K562 (cell line): ENCODE measurements around the gene COMMD9.

Experiments used
- BACH1 ChIP-seq: fragments of 200-800 bp; sonication (Bioruptor generic); IDR thresholded peaks from 2 replicates; pipeline ENCODE4 v1.6.1; 2016; ENCODE audit warnings: missing genetic modification characterization, missing compliant biosample characterization
- MAFK ChIP-seq: IDR thresholded peaks from 2 replicates; pipeline ENCODE4 v1.6.1; 2011; ENCODE audit warnings: low read length, improper control_type of control experiment
- NCOR1 ChIP-seq: fragments of 450-650 bp; IDR thresholded peaks from 2 replicates; pipeline ENCODE4 v1.6.1; 2016; ENCODE audit warnings: mild to moderate bottlenecking, moderate library complexity
- POLR2A ChIP-seq: fragments of 450-650 bp; conservative IDR thresholded peaks from 2 replicates; pipeline ENCODE4 v1.6.1; 2016
- TF ChIP-seq, protein P1 (sequence below), 3 experiments: IDR thresholded peaks in 2 of 3; conservative IDR thresholded peaks in 1 of 3; 2 replicates each; pipeline ENCODE4 v1.5.1; 2011 to 2012; ENCODE audit warnings: low read length in 3 of 3, mild to moderate bottlenecking in 3 of 3, control low read depth in 2 of 3, improper control_type of control experiment in 1 of 3, inconsistent platforms in 1 of 3, low read depth in 1 of 3, mixed read lengths in 1 of 3, moderate library complexity in 1 of 3; ENCODE audit not compliant: insufficient read depth in 2 of 3
- TF ChIP-seq, protein P2 (sequence below): fragments of 250-450 bp; sonication (Bioruptor Pico); IDR thresholded peaks from 2 replicates; pipeline ENCODE4 v1.8.0; 2022; ENCODE audit warnings: moderate library complexity, mild to moderate bottlenecking, inconsistent platforms
- TF ChIP-seq, protein P3 (sequence below): fragments of 450-650 bp; IDR thresholded peaks from 2 replicates; pipeline ENCODE4 v1.6.1; 2016; ENCODE audit warnings: low read depth
- TF ChIP-seq, protein P4 (sequence below), 2 experiments: IDR thresholded peaks; 2 replicates each; pipeline ENCODE4 v1.6.1; 2012; ENCODE audit warnings: improper control_type of control experiment in 2 of 2, low read depth in 2 of 2, low read length in 2 of 2, borderline replicate concordance in 1 of 2

DNA sequence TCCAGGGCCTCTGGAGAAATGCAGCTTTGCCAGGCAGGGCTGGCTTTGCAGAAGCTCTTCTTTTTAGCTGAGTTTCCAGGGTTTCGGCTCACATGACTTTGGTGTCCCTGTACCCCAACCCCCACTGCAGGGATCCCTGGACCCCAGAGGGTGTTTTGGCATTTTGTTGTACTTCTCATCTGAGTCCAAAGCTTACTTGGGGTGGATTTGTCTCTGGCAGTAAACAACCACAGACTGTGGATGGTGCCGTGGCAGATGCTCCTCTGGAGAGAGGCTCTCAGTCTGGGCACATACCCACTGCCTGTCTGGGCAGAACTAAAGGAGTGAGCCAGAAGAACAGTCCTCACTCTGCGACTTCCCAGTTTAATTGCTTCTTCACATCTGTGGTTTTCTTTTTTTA is 49.6 kb downstream of the COMMD9 start:
- TF ChIP-seq, protein P1, sequence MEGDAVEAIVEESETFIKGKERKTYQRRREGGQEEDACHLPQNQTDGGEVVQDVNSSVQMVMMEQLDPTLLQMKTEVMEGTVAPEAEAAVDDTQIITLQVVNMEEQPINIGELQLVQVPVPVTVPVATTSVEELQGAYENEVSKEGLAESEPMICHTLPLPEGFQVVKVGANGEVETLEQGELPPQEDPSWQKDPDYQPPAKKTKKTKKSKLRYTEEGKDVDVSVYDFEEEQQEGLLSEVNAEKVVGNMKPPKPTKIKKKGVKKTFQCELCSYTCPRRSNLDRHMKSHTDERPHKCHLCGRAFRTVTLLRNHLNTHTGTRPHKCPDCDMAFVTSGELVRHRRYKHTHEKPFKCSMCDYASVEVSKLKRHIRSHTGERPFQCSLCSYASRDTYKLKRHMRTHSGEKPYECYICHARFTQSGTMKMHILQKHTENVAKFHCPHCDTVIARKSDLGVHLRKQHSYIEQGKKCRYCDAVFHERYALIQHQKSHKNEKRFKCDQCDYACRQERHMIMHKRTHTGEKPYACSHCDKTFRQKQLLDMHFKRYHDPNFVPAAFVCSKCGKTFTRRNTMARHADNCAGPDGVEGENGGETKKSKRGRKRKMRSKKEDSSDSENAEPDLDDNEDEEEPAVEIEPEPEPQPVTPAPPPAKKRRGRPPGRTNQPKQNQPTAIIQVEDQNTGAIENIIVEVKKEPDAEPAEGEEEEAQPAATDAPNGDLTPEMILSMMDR (IDR thresholded peaks at IDR 0.05 in 2 of 3, conservative IDR thresholded peaks at IDR 0.05 in 1 of 3; ENCODE audit: insufficient read depth in 2 of 3, low read depth in 1 of 3, low read length in 3 of 3), result no peak
- TF ChIP-seq, protein P2, sequence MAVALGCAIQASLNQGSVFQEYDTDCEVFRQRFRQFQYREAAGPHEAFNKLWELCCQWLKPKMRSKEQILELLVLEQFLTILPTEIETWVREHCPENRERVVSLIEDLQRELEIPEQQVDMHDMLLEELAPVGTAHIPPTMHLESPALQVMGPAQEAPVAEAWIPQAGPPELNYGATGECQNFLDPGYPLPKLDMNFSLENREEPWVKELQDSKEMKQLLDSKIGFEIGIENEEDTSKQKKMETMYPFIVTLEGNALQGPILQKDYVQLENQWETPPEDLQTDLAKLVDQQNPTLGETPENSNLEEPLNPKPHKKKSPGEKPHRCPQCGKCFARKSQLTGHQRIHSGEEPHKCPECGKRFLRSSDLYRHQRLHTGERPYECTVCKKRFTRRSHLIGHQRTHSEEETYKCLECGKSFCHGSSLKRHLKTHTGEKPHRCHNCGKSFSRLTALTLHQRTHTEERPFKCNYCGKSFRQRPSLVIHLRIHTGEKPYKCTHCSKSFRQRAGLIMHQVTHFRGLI (CRISPR knock-in tag), result no peak
- no peak for TF ChIP-seq MAFK
- no peak for TF ChIP-seq BACH1 (tag)
- TF ChIP-seq POLR2A, result no peak
- TF ChIP-seq, protein P3, sequence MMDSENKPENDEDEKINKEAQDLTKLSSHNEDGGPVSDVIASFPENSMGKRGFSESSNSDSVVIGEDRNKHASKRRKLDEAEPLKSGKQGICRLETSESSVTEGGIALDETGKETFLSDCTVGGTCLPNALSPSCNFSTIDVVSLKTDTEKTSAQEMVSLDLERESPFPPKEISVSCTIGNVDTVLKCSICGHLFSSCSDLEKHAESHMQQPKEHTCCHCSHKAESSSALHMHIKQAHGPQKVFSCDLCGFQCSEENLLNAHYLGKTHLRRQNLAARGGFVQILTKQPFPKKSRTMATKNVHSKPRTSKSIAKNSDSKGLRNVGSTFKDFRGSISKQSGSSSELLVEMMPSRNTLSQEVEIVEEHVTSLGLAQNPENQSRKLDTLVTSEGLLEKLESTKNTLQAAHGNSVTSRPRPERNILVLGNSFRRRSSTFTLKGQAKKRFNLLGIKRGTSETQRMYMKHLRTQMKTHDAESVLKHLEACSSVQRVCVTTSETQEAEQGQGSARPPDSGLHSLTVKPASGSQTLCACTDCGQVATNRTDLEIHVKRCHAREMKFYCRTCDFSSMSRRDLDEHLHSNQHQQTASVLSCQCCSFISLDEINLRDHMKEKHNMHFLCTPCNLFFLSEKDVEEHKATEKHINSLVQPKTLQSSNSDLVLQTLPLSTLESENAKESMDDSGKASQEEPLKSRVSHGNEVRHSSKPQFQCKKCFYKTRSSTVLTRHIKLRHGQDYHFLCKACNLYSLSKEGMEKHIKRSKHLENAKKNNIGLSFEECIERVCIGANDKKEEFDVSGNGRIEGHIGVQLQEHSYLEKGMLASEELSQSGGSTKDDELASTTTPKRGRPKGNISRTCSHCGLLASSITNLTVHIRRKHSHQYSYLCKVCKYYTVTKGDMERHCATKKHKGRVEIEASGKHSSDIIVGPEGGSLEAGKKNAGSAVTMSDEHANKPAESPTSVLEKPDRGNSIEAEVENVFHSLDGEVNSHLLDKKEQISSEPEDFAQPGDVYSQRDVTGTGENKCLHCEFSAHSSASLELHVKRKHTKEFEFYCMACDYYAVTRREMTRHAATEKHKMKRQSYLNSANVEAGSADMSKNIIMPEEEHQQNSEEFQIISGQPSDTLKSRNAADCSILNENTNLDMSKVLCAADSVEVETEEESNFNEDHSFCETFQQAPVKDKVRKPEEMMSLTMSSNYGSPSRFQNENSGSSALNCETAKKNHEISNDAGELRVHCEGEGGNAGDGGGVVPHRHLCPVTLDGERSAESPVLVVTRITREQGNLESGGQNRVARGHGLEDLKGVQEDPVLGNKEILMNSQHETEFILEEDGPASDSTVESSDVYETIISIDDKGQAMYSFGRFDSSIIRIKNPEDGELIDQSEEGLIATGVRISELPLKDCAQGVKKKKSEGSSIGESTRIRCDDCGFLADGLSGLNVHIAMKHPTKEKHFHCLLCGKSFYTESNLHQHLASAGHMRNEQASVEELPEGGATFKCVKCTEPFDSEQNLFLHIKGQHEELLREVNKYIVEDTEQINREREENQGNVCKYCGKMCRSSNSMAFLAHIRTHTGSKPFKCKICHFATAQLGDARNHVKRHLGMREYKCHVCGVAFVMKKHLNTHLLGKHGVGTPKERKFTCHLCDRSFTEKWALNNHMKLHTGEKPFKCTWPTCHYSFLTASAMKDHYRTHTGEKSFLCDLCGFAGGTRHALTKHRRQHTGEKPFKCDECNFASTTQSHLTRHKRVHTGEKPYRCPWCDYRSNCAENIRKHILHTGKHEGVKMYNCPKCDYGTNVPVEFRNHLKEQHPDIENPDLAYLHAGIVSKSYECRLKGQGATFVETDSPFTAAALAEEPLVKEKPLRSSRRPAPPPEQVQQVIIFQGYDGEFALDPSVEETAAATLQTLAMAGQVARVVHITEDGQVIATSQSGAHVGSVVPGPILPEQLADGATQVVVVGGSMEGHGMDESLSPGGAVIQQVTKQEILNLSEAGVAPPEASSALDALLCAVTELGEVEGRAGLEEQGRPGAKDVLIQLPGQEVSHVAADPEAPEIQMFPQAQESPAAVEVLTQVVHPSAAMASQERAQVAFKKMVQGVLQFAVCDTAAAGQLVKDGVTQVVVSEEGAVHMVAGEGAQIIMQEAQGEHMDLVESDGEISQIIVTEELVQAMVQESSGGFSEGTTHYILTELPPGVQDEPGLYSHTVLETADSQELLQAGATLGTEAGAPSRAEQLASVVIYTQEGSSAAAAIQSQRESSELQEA, result no peak
- TF ChIP-seq, protein P4, sequence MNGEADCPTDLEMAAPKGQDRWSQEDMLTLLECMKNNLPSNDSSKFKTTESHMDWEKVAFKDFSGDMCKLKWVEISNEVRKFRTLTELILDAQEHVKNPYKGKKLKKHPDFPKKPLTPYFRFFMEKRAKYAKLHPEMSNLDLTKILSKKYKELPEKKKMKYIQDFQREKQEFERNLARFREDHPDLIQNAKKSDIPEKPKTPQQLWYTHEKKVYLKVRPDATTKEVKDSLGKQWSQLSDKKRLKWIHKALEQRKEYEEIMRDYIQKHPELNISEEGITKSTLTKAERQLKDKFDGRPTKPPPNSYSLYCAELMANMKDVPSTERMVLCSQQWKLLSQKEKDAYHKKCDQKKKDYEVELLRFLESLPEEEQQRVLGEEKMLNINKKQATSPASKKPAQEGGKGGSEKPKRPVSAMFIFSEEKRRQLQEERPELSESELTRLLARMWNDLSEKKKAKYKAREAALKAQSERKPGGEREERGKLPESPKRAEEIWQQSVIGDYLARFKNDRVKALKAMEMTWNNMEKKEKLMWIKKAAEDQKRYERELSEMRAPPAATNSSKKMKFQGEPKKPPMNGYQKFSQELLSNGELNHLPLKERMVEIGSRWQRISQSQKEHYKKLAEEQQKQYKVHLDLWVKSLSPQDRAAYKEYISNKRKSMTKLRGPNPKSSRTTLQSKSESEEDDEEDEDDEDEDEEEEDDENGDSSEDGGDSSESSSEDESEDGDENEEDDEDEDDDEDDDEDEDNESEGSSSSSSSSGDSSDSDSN (IDR thresholded peaks at IDR 0.05; ENCODE audit: borderline replicate concordance in 1 of 2, low read depth in 2 of 2, low read length in 2 of 2), result no peak
- TF ChIP-seq NCOR1, result no peak
